Measurements from ENCODE around the gene REEP6. TPM values are rescaled to one million over a fixed set of nuclear protein-coding genes. Genes with fewer than 3 reads are reported as not detected.

REEP6 gene
- total and polyA plus RNA-seq, 4 donors = 16.4 to 449 (median 201) TPM

DNA sequence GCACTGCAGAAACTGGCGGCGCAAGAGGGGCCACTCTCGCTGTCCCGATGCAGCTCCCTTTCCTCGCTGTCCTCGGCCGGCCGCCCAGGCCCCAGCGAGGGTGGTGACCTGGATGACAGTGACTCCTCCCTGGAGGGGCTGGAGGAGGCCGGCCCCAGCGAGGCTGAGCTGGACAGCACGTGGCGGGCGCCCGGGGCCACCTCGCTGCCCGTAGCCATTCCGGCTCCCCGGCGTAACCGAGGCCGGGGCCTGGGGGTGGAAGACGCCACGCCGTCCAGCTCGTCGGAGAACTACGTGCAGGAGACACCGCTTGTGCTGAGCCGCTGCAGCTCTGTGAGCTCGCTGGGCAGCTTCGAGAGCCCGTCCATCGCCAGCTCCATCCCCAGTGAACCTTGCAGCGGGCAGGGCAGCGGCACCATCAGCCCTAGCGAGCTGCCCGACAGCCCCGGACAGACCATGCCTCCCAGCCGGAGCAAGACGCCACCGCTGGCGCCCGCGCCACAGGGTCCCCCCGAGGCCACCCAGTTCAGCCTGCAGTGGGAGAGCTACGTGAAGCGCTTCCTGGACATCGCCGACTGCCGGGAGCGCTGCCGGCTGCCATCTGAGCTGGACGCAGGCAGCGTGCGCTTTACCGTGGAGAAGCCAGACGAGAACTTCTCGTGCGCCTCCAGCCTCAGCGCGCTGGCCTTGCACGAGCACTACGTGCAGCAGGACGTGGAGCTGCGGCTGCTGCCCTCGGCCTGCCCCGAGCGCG is 24.3 kb upstream of the REEP6 start:
- H3K27me3 ChIP-seq (ENCODE audit: control insufficient read depth in 4 of 4, insufficient read depth in 4 of 4, low read length in 3 of 4) = peaks cover 0 to 11% (median 7%) of the 10 kb centered on the region in 4 donors
- TF ChIP-seq, protein P1, sequence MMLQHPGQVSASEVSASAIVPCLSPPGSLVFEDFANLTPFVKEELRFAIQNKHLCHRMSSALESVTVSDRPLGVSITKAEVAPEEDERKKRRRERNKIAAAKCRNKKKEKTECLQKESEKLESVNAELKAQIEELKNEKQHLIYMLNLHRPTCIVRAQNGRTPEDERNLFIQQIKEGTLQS (IDR thresholded peaks at IDR 0.05) = no peak
- TF ChIP-seq REST (IDR thresholded peaks at IDR 0.05) = no peak
- no peak for TF ChIP-seq HNF4G (IDR thresholded peaks at IDR 0.05)
- no peak for TF ChIP-seq HNF4A (conservative IDR thresholded peaks at IDR 0.05)
- no peak for TF ChIP-seq EGR1 (IDR thresholded peaks at IDR 0.05; ENCODE audit: low read depth in 2 of 2)
- TF ChIP-seq YY1 (IDR thresholded peaks at IDR 0.05) = no peak
- TF ChIP-seq JUND (IDR thresholded peaks at IDR 0.05) = no peak
- TF ChIP-seq CTCF (IDR thresholded peaks at IDR 0.05; ENCODE audit: low read depth, low read length, missing input control) = no peak
- TF ChIP-seq GABPA (IDR thresholded peaks at IDR 0.05 in 1 of 2, conservative IDR thresholded peaks at IDR 0.05 in 1 of 2) = no peak
- TF ChIP-seq FOXA1 (IDR thresholded peaks at IDR 0.05) = no peak
- TF ChIP-seq RXRA (IDR thresholded peaks at IDR 0.05) = no peak
- TF ChIP-seq FOXA2 (IDR thresholded peaks at IDR 0.05) = no peak
- TF ChIP-seq, protein P2, sequence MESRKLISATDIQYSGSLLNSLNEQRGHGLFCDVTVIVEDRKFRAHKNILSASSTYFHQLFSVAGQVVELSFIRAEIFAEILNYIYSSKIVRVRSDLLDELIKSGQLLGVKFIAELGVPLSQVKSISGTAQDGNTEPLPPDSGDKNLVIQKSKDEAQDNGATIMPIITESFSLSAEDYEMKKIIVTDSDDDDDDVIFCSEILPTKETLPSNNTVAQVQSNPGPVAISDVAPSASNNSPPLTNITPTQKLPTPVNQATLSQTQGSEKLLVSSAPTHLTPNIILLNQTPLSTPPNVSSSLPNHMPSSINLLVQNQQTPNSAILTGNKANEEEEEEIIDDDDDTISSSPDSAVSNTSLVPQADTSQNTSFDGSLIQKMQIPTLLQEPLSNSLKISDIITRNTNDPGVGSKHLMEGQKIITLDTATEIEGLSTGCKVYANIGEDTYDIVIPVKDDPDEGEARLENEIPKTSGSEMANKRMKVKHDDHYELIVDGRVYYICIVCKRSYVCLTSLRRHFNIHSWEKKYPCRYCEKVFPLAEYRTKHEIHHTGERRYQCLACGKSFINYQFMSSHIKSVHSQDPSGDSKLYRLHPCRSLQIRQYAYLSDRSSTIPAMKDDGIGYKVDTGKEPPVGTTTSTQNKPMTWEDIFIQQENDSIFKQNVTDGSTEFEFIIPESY (IDR thresholded peaks at IDR 0.05) = no peak
- no peak for TF ChIP-seq RAD21 (IDR thresholded peaks at IDR 0.05)
- no peak for TF ChIP-seq TAF1 (conservative IDR thresholded peaks at IDR 0.05)
- TF ChIP-seq SP1 (IDR thresholded peaks at IDR 0.05) = no peak
- TF ChIP-seq, protein P3, sequence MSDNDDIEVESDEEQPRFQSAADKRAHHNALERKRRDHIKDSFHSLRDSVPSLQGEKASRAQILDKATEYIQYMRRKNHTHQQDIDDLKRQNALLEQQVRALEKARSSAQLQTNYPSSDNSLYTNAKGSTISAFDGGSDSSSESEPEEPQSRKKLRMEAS (IDR thresholded peaks at IDR 0.05) = no peak
- no peak for TF ChIP-seq NR2F2 (IDR thresholded peaks at IDR 0.05)
- WGBS = 51% methylated on average over 70 of the region's 70 CpGs
- no peak overlapping the region for H3K4me3 ChIP-seq (ENCODE audit: low read depth in 1 of 3, low read length in 3 of 3)
- peaks cover 30 to 58% (median 44%) of the 10 kb centered on the region in 4 donors for H3K4me1 ChIP-seq (ENCODE audit: control insufficient read depth in 4 of 4, insufficient read depth in 4 of 4, low read length in 3 of 4)
- no peak for DNase-seq (ENCODE audit: low spot score)
- H3K36me3 ChIP-seq (ENCODE audit: control insufficient read depth in 4 of 4, insufficient read depth in 3 of 4, low read depth in 1 of 4, low read length in 3 of 4) = no peaks in the 10 kb centered on the region
- H3K9ac ChIP-seq (ENCODE audit: low read depth in 1 of 2, low read length in 2 of 2) = no peak overlapping the region
- H3K9me3 ChIP-seq (ENCODE audit: control insufficient read depth in 4 of 4, low read length in 3 of 4) = no peaks in the 10 kb centered on the region
- H3K27ac ChIP-seq (ENCODE audit: low read depth in 1 of 2, low read length in 2 of 2) = no peak overlapping the region
